Erythroblast (primary cell): Measurements from ENCODE around the gene SLC35F4.
A peak's percentile ranks its signal among the peaks of the same experiment; 100 is the strongest.

ENCODE experiments used
- DNase-seq, 2 experiments: peaks; one replicate each; lab custom pipeline; 2025; lab: John Stamatoyannopoulos, UW
- GATA1 ChIP-seq: IDR thresholded peaks from 2 replicates; pipeline ENCODE4 v1.6.1; 2011; ENCODE audit warnings: low read depth, mild to moderate bottlenecking, control low read depth, low read length, moderate library complexity
- POLR2A ChIP-seq: IDR thresholded peaks from 2 replicates; pipeline ENCODE4 v1.6.1; 2011; ENCODE audit warnings: mild to moderate bottlenecking, low read length

The SLC35F4 gene

GRCh38 chr14:57865403-57866198 lies at the start of gene SLC35F4:
SLC35F4 (minus strand) TSS chr14:57866092.
- peak in 1 of 2 experiments; percentile 8 for DNase-seq
- TF ChIP-seq GATA1 (no peak), POLR2A (no peak)

- DNase-seq = no peak
- no peak for TF ChIP-seq GATA1
- TF ChIP-seq POLR2A = no peak
Measured at GRCh38 chr14:57909626-57910025, 43.7 kb upstream of the SLC35F4 start.

GRCh38 chr14:57903954-57904353 lies 38.1 kb upstream of the SLC35F4 start:
- TF ChIP-seq POLR2A = no peak
- no peak for TF ChIP-seq GATA1
- no peak for DNase-seq

GRCh38 chr14:57898837-57899572 lies 33.1 kb upstream of the SLC35F4 start:
- no peak for TF ChIP-seq GATA1
- no peak for TF ChIP-seq POLR2A
- DNase-seq = no peak

- TF ChIP-seq POLR2A = no peak
- TF ChIP-seq GATA1 = no peak
- DNase-seq = no peak
Measured at GRCh38 chr14:57897144-57897748, 31.4 kb upstream of the SLC35F4 start.

GRCh38 chr14:57889245-57889644 lies 23.4 kb upstream of the SLC35F4 start:
- no peak for DNase-seq
- TF ChIP-seq POLR2A (no peak), GATA1 (no peak)

GRCh38 chr14:57884175-57884574 lies 18.3 kb upstream of the SLC35F4 start:
- no peak for TF ChIP-seq GATA1
- no peak for TF ChIP-seq POLR2A
- no peak for DNase-seq

GRCh38 chr14:57883061-57883460 lies 17.2 kb upstream of the SLC35F4 start:
- no peak for TF ChIP-seq POLR2A
- no peak for TF ChIP-seq GATA1
- no peak for DNase-seq

- no peak for TF ChIP-seq POLR2A
- no peak for TF ChIP-seq GATA1
- no peak for DNase-seq
Measured at GRCh38 chr14:57879516-57879915, 13.6 kb upstream of the SLC35F4 start.

- DNase-seq = no peak
- TF ChIP-seq GATA1 (no peak), POLR2A (no peak)
Measured at GRCh38 chr14:57875985-57876384, 10.1 kb upstream of the SLC35F4 start.

GRCh38 chr14:57875296-57875695 lies 9.4 kb upstream of the SLC35F4 start:
- no peak for DNase-seq
- no peak for TF ChIP-seq POLR2A
- no peak for TF ChIP-seq GATA1

- DNase-seq = peak; percentile 7 to 34
- no peak for TF ChIP-seq POLR2A
Measured at GRCh38 chr14:57871459-57872080, 5.7 kb upstream of the SLC35F4 start.

GRCh38 chr14:57870686-57871457 lies 5.0 kb upstream of the SLC35F4 start:
- no peak for DNase-seq
- TF ChIP-seq GATA1 = no peak
- no peak for TF ChIP-seq POLR2A

- TF ChIP-seq GATA1 (no peak), POLR2A (no peak)
- no peak for DNase-seq
Measured at GRCh38 chr14:57869617-57870016, 3.7 kb upstream of the SLC35F4 start.
